ENCODE measurements around the gene SCCPDH.

GRCh38 chr1:246803883-246804282, 79.7 kb downstream of the SCCPDH start:
- no peak for TF ChIP-seq CTCF (IDR thresholded peaks at IDR 0.05; ENCODE audit: low read depth, low read length, missing input control)
- TF ChIP-seq, protein P1, sequence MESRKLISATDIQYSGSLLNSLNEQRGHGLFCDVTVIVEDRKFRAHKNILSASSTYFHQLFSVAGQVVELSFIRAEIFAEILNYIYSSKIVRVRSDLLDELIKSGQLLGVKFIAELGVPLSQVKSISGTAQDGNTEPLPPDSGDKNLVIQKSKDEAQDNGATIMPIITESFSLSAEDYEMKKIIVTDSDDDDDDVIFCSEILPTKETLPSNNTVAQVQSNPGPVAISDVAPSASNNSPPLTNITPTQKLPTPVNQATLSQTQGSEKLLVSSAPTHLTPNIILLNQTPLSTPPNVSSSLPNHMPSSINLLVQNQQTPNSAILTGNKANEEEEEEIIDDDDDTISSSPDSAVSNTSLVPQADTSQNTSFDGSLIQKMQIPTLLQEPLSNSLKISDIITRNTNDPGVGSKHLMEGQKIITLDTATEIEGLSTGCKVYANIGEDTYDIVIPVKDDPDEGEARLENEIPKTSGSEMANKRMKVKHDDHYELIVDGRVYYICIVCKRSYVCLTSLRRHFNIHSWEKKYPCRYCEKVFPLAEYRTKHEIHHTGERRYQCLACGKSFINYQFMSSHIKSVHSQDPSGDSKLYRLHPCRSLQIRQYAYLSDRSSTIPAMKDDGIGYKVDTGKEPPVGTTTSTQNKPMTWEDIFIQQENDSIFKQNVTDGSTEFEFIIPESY (IDR thresholded peaks at IDR 0.05): no peak
- no peak for TF ChIP-seq GABPA (IDR thresholded peaks at IDR 0.05 in 1 of 2, conservative IDR thresholded peaks at IDR 0.05 in 1 of 2)
- TF ChIP-seq TAF1 (conservative IDR thresholded peaks at IDR 0.05): no peak
- no peak for TF ChIP-seq ATF3 (IDR thresholded peaks at IDR 0.05)
- TF ChIP-seq JUND (IDR thresholded peaks at IDR 0.05): no peak
- TF ChIP-seq, protein P2, sequence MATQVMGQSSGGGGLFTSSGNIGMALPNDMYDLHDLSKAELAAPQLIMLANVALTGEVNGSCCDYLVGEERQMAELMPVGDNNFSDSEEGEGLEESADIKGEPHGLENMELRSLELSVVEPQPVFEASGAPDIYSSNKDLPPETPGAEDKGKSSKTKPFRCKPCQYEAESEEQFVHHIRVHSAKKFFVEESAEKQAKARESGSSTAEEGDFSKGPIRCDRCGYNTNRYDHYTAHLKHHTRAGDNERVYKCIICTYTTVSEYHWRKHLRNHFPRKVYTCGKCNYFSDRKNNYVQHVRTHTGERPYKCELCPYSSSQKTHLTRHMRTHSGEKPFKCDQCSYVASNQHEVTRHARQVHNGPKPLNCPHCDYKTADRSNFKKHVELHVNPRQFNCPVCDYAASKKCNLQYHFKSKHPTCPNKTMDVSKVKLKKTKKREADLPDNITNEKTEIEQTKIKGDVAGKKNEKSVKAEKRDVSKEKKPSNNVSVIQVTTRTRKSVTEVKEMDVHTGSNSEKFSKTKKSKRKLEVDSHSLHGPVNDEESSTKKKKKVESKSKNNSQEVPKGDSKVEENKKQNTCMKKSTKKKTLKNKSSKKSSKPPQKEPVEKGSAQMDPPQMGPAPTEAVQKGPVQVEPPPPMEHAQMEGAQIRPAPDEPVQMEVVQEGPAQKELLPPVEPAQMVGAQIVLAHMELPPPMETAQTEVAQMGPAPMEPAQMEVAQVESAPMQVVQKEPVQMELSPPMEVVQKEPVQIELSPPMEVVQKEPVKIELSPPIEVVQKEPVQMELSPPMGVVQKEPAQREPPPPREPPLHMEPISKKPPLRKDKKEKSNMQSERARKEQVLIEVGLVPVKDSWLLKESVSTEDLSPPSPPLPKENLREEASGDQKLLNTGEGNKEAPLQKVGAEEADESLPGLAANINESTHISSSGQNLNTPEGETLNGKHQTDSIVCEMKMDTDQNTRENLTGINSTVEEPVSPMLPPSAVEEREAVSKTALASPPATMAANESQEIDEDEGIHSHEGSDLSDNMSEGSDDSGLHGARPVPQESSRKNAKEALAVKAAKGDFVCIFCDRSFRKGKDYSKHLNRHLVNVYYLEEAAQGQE (IDR thresholded peaks at IDR 0.05): no peak
- TF ChIP-seq, protein P3, sequence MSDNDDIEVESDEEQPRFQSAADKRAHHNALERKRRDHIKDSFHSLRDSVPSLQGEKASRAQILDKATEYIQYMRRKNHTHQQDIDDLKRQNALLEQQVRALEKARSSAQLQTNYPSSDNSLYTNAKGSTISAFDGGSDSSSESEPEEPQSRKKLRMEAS (IDR thresholded peaks at IDR 0.05): no peak
- TF ChIP-seq SP1 (IDR thresholded peaks at IDR 0.05): no peak
- no peak for TF ChIP-seq EGR1 (IDR thresholded peaks at IDR 0.05; ENCODE audit: low read depth in 2 of 2)
- TF ChIP-seq YY1 (IDR thresholded peaks at IDR 0.05): no peak

Data from liver (tissue), 3 donors.